T-helper 1 cell treated with Interleukin-12 subunit alpha and Interleukin-12 subunit beta and Interleukin-4 antibody, amounts not matched to agents 30 μg/mL and 1 μg/mL, for 36 hours (primary cell): ENCODE measurements around the gene TFDP2.

Source experiments
- H3K27ac Mint-ChIP-seq: one replicate; pipeline ENCODE4 v1.8.0; 2021; ENCODE audit warnings: mild to moderate bottlenecking, mixed read lengths
- H3K27me3 Mint-ChIP-seq: one replicate; pipeline ENCODE4 v1.8.0; 2021; ENCODE audit warnings: low read depth, mixed read lengths
- H3K36me3 Mint-ChIP-seq: one replicate; pipeline ENCODE4 v1.8.0; 2021; ENCODE audit warnings: low read depth, mixed read lengths
- H3K4me1 Mint-ChIP-seq: one replicate; pipeline ENCODE4 v1.8.0; 2021; ENCODE audit warnings: low read depth, mixed read lengths
- H3K4me3 Mint-ChIP-seq: one replicate; pipeline ENCODE4 v1.8.0; 2021; ENCODE audit warnings: mild to moderate bottlenecking, moderate library complexity, mixed read lengths
- H3K9me3 Mint-ChIP-seq: one replicate; pipeline ENCODE4 v1.8.0; 2021; ENCODE audit warnings: mixed read lengths

Gene TFDP2

GRCh38 chr3:141959589-141960554 is 189.5 kb downstream of the TFDP2 start:
- Mint-ChIP-seq H3K4me3 (no peak overlapping the region), H3K27me3 (no peaks in the 10 kb centered on the region), H3K36me3 (no peaks in the 10 kb centered on the region), H3K4me1 (peaks cover 5% of the 10 kb centered on the region), H3K27ac (no peak overlapping the region), H3K9me3 (no peaks in the 10 kb centered on the region)

GRCh38 chr3:141955175-141955574 is 194.2 kb downstream of the TFDP2 start:
- no peaks in the 10 kb centered on the region for H3K36me3 Mint-ChIP-seq
- H3K4me1 Mint-ChIP-seq = peaks cover 5% of the 10 kb centered on the region
- H3K9me3 Mint-ChIP-seq = no peaks in the 10 kb centered on the region
- no peak overlapping the region for H3K27ac Mint-ChIP-seq
- no peaks in the 10 kb centered on the region for H3K27me3 Mint-ChIP-seq
- no peak overlapping the region for H3K4me3 Mint-ChIP-seq

GRCh38 chr3:141952611-141953010 is 196.7 kb downstream of the TFDP2 start:
- Mint-ChIP-seq H3K27ac (no peak overlapping the region), H3K27me3 (no peaks in the 10 kb centered on the region), H3K36me3 (no peaks in the 10 kb centered on the region), H3K9me3 (no peaks in the 10 kb centered on the region), H3K4me1 (peaks cover 5% of the 10 kb centered on the region), H3K4me3 (no peak overlapping the region)

- H3K27ac Mint-ChIP-seq = no peak overlapping the region
- H3K27me3 Mint-ChIP-seq = no peaks in the 10 kb centered on the region
- H3K4me1 Mint-ChIP-seq = peaks cover 5% of the 10 kb centered on the region
Observed at GRCh38 chr3:141950572-141951493, 198.5 kb downstream of the TFDP2 start.

GRCh38 chr3:141949972-141950371 is 199.4 kb downstream of the TFDP2 start:
- no peaks in the 10 kb centered on the region for H3K27me3 Mint-ChIP-seq
- H3K4me3 Mint-ChIP-seq = no peak overlapping the region
- H3K4me1 Mint-ChIP-seq = peaks cover under 1% of the 10 kb centered on the region
- H3K9me3 Mint-ChIP-seq = no peaks in the 10 kb centered on the region
- H3K27ac Mint-ChIP-seq = no peak overlapping the region
- no peaks in the 10 kb centered on the region for H3K36me3 Mint-ChIP-seq

More at GRCh38 chr3:141950572-141951493, 198.5 kb downstream of the TFDP2 start:
- Mint-ChIP-seq H3K4me3 (no peak overlapping the region), H3K9me3 (no peaks in the 10 kb centered on the region), H3K36me3 (no peaks in the 10 kb centered on the region)

- H3K4me1 Mint-ChIP-seq = no peaks in the 10 kb centered on the region
- H3K27me3 Mint-ChIP-seq = no peaks in the 10 kb centered on the region
- no peak overlapping the region for H3K4me3 Mint-ChIP-seq
- H3K36me3 Mint-ChIP-seq = no peaks in the 10 kb centered on the region
- H3K27ac Mint-ChIP-seq = no peak overlapping the region
- H3K9me3 Mint-ChIP-seq = no peaks in the 10 kb centered on the region
Observed at GRCh38 chr3:141949399-141949798, 199.9 kb downstream of the TFDP2 start.

- Mint-ChIP-seq H3K9me3 (no peaks in the 10 kb centered on the region), H3K36me3 (no peaks in the 10 kb centered on the region), H3K4me3 (no peak overlapping the region), H3K4me1 (no peaks in the 10 kb centered on the region), H3K27ac (no peak overlapping the region), H3K27me3 (no peaks in the 10 kb centered on the region)
Observed at GRCh38 chr3:141945726-141946485, 203.4 kb downstream of the TFDP2 start.

- Mint-ChIP-seq H3K9me3 (no peaks in the 10 kb centered on the region), H3K4me3 (no peak overlapping the region), H3K27ac (no peak overlapping the region), H3K27me3 (no peaks in the 10 kb centered on the region), H3K36me3 (no peaks in the 10 kb centered on the region), H3K4me1 (no peaks in the 10 kb centered on the region)
Observed at GRCh38 chr3:141942006-141942405, 207.3 kb downstream of the TFDP2 start.

- H3K27ac Mint-ChIP-seq = no peak overlapping the region
- no peaks in the 10 kb centered on the region for H3K27me3 Mint-ChIP-seq
- no peaks in the 10 kb centered on the region for H3K4me1 Mint-ChIP-seq
- no peak overlapping the region for H3K4me3 Mint-ChIP-seq
- H3K9me3 Mint-ChIP-seq = no peaks in the 10 kb centered on the region
- no peaks in the 10 kb centered on the region for H3K36me3 Mint-ChIP-seq
Observed at GRCh38 chr3:141941093-141941492, 208.3 kb downstream of the TFDP2 start.

GRCh38 chr3:141940194-141940776 is 209.1 kb downstream of the TFDP2 start:
- Mint-ChIP-seq H3K27me3 (no peaks in the 10 kb centered on the region), H3K36me3 (no peaks in the 10 kb centered on the region), H3K4me1 (no peaks in the 10 kb centered on the region), H3K9me3 (no peaks in the 10 kb centered on the region), H3K4me3 (no peak overlapping the region), H3K27ac (no peak overlapping the region)

GRCh38 chr3:141939759-141940158 is 209.6 kb downstream of the TFDP2 start:
- Mint-ChIP-seq H3K27me3 (no peaks in the 10 kb centered on the region), H3K36me3 (no peaks in the 10 kb centered on the region), H3K4me3 (no peak overlapping the region), H3K9me3 (no peaks in the 10 kb centered on the region), H3K4me1 (no peaks in the 10 kb centered on the region), H3K27ac (no peak overlapping the region)

GRCh38 chr3:141938011-141938500 is 211.3 kb downstream of the TFDP2 start:
- Mint-ChIP-seq H3K4me1 (no peaks in the 10 kb centered on the region), H3K36me3 (no peaks in the 10 kb centered on the region), H3K4me3 (no peak overlapping the region), H3K27me3 (no peaks in the 10 kb centered on the region), H3K27ac (no peak overlapping the region), H3K9me3 (no peaks in the 10 kb centered on the region)

- no peaks in the 10 kb centered on the region for H3K4me1 Mint-ChIP-seq
- no peak overlapping the region for H3K4me3 Mint-ChIP-seq
- no peaks in the 10 kb centered on the region for H3K36me3 Mint-ChIP-seq
- no peak overlapping the region for H3K27ac Mint-ChIP-seq
- H3K27me3 Mint-ChIP-seq = no peaks in the 10 kb centered on the region
- no peaks in the 10 kb centered on the region for H3K9me3 Mint-ChIP-seq
Observed at GRCh38 chr3:141934354-141934753, 215.0 kb downstream of the TFDP2 start.
